A549 (cell line): ENCODE results near the gene MRPS22.

ENCODE experiments used
- CHD4 ChIP-seq: fragments of 200-600 bp; sonication (generic); IDR thresholded peaks from 2 replicates; pipeline ENCODE4 v1.6.1; 2016; ENCODE audit warnings: antibody characterized with exemption, mild to moderate bottlenecking, borderline replicate concordance
- HOXB5 ChIP-seq: fragments of 250-450 bp; sonication (Bioruptor Pico); IDR thresholded peaks from 2 replicates; pipeline ENCODE4 v1.5.0; 2020; ENCODE audit warnings: mild to moderate bottlenecking, moderate library complexity
- POLR2A ChIP-seq: IDR thresholded peaks from 2 replicates; pipeline ENCODE4 v1.6.1; 2012; ENCODE audit warnings: mild to moderate bottlenecking, low read length
- RCOR1 ChIP-seq: fragments of 150-350 bp; IDR thresholded peaks from 2 replicates; pipeline ENCODE4 v1.6.1; 2014; ENCODE audit warnings: antibody characterized with exemption, low read length, low read depth
- RFX5 ChIP-seq: fragments of 450-650 bp; IDR thresholded peaks from 2 replicates; pipeline ENCODE4 v1.7.1; 2014; ENCODE audit warnings: antibody characterized with exemption, mild to moderate bottlenecking, moderate library complexity
- TP53 ChIP-seq: fragments of 250-450 bp; sonication (Bioruptor Pico); IDR thresholded peaks from 2 replicates; pipeline ENCODE4 v1.5.0; 2021; ENCODE audit warnings: mild to moderate bottlenecking, moderate library complexity
- TF ChIP-seq, protein P1 (sequence below): fragments of >200 bp; sonication (Bioruptor Twin); formaldehyde crosslinking; IDR thresholded peaks from 3 replicates; pipeline ENCODE4 v1.5.1; 2016
- TF ChIP-seq, protein P2 (sequence below): fragments of 200-600 bp; sonication (generic); IDR thresholded peaks from 2 replicates; pipeline ENCODE4 v1.6.1; 2016; ENCODE audit warnings: antibody characterized with exemption, mild to moderate bottlenecking, moderate library complexity

DNA sequence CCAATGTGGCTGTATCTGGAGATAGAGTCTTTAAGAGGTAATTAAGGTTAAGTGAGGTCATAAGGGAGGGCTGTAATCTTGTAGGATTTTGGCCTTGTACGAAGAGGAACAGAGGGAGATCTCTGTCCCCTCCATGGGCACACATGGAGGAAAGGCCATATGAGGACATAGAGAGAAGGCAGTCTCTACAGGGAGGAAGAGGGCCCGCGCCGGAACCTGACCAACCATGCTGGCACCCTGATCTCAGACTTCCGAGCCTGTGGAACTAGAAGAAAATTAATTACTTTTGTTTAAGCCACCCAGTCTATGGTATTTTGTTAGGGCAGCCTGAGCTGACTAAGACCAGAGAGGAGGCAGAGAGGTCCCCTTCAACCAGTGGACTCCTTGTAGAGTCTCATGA lies 17.7 kb upstream of the MRPS22 start:
- TF ChIP-seq, protein P1, sequence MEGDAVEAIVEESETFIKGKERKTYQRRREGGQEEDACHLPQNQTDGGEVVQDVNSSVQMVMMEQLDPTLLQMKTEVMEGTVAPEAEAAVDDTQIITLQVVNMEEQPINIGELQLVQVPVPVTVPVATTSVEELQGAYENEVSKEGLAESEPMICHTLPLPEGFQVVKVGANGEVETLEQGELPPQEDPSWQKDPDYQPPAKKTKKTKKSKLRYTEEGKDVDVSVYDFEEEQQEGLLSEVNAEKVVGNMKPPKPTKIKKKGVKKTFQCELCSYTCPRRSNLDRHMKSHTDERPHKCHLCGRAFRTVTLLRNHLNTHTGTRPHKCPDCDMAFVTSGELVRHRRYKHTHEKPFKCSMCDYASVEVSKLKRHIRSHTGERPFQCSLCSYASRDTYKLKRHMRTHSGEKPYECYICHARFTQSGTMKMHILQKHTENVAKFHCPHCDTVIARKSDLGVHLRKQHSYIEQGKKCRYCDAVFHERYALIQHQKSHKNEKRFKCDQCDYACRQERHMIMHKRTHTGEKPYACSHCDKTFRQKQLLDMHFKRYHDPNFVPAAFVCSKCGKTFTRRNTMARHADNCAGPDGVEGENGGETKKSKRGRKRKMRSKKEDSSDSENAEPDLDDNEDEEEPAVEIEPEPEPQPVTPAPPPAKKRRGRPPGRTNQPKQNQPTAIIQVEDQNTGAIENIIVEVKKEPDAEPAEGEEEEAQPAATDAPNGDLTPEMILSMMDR: no peak
- no peak for TF ChIP-seq CHD4
- no peak for TF ChIP-seq POLR2A
- TF ChIP-seq RFX5: no peak
- TF ChIP-seq HOXB5: no peak
- TF ChIP-seq RCOR1: no peak
- TF ChIP-seq, protein P2, sequence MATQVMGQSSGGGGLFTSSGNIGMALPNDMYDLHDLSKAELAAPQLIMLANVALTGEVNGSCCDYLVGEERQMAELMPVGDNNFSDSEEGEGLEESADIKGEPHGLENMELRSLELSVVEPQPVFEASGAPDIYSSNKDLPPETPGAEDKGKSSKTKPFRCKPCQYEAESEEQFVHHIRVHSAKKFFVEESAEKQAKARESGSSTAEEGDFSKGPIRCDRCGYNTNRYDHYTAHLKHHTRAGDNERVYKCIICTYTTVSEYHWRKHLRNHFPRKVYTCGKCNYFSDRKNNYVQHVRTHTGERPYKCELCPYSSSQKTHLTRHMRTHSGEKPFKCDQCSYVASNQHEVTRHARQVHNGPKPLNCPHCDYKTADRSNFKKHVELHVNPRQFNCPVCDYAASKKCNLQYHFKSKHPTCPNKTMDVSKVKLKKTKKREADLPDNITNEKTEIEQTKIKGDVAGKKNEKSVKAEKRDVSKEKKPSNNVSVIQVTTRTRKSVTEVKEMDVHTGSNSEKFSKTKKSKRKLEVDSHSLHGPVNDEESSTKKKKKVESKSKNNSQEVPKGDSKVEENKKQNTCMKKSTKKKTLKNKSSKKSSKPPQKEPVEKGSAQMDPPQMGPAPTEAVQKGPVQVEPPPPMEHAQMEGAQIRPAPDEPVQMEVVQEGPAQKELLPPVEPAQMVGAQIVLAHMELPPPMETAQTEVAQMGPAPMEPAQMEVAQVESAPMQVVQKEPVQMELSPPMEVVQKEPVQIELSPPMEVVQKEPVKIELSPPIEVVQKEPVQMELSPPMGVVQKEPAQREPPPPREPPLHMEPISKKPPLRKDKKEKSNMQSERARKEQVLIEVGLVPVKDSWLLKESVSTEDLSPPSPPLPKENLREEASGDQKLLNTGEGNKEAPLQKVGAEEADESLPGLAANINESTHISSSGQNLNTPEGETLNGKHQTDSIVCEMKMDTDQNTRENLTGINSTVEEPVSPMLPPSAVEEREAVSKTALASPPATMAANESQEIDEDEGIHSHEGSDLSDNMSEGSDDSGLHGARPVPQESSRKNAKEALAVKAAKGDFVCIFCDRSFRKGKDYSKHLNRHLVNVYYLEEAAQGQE: no peak
- no peak for TF ChIP-seq TP53
